Inflammatory macrophage (primary cell): ENCODE results near the gene CDC37L1.

Experiments used
- DNase-seq, 2 donors: peaks; one replicate each; pipeline ENCODE4 v3.0.0-alpha.2; 2020 to 2022

The CDC37L1 gene

DNA sequence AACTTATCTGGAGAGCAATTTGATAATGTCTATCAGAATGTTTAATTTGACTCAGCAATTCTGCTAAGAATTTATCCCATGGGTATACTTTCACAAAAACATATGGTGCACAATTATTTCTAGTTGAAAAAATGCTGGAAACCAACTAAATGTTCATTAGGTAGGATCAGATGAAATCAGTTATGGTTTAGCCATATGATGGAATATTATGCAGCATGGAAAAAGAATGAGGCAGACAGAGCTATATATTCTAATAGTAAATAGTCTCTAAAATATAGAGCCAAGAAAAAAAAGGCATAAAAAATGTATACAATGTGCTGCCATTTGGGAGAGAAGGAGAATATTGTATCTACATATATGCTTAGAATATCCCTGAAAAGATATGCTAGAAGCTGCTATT lies 9.5 kb upstream of the CDC37L1 start:
- DNase-seq = no peak

DNA sequence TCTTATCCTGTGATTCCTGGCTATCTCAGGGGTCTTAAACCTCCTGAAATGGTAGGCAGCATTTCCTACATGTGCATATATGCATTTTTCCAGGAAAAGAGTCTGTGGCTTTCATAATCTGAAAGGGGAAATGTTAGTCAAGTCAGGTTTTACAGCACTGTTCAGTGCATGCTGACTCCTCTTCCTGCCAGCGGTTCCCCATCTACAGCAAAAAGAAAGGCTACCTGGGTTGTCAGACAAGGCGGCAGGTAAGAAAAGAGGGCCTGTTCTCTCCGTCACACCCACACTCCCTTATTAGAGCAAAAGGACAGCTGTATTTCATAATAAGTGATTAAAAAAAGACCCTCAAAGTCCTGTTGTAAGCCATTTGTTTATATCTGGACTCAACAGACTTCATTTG lies 8.8 kb upstream of the CDC37L1 start:
- DNase-seq = no peak

DNA sequence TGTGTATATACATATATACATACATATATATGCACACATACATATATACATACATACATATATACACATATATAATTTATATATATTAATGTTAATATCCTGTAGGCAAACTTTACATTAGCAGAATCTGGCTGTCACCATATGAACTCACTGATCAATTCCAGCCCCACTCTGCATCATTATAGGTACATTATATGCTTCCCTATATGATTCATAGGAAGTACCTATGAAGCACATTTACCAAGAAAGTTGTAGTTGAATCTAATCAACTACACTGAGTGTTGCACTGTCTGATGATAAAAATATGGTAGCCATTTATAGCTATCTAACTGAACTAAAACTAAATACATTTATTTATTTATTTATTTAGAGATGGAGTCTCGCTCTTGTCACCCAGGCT lies 7.6 kb upstream of the CDC37L1 start:
- no peak for DNase-seq

DNA sequence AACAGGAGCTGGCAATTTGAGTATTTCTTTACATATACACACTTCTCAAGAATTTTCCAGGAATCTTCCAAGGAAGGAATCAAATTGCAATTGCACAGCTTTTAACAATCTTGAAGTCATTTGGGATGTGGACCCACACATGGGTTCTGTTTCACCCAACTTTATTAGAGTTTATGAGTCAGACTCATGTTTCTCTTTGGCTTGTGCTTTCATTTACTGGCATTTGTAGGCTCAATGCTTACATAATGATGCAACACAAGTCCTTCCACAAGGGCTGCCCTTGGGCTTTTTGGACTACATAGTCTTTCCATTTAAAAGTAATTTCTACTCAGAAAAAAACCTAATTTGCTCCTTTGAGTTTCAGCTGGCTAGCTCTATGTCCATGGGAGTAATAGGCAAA lies 4.6 kb upstream of the CDC37L1 start:
- DNase-seq = no peak

DNA sequence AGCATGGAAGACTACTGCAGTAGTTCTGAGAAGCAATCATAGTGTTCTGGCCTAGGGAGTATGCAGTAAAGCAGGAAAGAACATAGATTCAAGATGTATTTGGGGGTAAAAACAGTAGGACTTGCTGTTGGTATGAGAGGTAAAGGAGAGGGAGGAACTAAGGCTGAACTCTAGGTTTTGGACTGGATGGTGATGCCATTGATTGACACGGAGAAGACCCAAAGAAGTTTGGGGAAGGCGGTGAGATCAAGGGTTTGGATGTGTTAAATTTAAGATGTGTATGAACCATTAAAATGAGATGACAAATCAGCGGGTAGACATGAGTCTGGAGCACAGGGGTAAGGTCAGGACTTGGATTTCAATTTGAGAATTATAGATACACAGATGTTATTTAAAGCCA lies 2.0 kb upstream of the CDC37L1 start:
- no peak for DNase-seq

DNA sequence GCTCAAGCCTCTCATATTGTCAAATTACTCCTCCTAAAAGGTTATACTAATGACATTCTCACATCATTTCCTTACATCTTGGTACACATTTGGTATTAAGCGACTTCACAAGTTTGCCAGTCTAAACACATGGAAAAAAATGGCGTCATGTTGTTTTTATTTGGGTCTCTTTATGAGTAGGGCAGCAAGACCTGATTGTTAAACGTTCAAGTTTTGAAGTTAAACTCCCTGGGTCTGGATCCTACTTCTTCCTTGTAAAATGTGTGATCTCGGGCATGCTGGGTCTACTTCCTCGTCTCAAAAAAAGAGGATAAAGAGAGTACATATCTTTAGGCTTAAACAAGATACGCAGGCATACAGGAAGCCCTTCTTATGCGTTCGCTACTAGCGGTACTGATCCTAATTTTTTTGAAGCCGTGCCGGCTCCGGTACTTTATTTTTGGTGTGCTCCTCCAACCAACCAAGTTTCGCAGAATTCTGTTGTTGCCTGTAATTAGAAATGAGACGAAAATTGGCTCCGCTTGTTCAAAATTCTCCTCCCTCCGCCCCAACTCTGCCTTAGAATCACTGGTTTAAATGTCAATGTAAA lies 596 bp upstream of the CDC37L1 start:
- DNase-seq = peak; percentile 42 to 54

DNA sequence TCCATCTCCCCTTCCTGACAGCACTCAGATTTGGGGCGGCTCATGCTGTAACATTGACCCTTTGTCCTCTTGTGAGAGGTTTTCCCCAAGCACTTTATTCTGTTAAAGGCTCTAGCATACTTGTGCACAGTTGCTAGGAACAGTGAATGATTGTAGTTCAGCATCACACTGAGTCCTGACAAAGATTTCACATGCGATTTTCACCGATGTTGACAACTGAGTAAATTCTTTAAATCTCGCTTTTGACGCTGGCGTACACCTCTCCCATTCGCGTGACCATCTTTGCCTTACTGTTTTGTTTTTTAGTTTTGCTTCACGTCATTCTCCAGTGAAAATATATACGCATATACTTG lies 780 bp downstream of the CDC37L1 start:
- DNase-seq = no peak

DNA sequence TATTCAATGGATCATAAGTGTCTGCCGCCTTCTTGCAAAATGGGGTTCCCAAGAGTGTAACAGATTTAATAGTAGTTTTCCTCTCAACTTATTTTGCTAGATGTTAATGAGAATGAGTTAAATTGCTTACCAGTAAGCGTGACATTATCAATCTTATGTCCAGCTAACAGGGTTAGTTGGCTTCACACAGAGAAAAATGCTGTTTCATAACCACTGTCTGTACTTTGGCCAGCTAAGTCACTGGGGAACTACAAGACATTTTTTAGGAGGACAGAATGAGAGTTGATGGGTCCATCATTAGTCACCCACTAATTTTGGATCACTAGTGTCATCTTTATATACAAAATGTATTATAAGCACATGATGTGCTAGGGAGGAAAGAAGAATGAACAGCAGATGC lies 1.4 kb downstream of the CDC37L1 start:
- peak; percentile 47 to 56 for DNase-seq

DNA sequence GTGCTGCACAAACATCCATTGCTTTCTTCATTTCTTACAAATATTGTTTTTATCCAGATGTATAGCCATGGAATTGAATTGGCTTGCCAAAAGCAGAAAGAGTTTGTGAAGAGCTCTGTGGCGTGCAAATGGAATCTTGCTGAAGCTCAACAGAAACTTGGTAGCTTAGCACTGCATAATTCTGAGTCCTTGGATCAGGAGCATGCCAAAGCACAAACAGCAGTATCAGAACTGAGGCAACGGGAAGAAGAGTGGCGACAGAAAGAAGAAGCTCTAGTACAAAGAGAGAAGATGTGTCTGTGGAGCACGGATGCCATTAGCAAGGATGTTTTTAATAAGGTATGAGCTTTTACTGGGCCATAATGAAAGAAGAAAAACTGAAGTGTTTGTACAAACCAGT lies 5.5 kb downstream of the CDC37L1 start:
- no peak for DNase-seq

DNA sequence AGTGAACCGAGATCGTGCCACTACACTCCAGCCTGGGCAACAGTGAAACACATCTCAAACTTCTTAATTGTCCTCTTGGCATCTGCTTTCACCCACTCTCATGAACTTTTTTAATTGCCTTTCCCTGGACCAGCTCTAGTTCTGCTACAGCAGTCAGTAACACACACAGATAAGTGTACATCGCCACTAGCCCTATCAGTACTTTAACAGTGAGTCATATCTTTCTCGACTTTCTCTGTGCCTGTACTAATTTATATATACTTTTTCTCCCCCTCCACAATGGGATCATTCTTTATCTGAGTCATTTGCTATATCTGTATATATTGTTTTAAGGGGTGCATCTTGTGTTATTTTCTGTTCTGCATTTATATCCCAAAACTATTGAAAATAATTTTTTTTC lies 6.7 kb downstream of the CDC37L1 start:
- DNase-seq = no peak

DNA sequence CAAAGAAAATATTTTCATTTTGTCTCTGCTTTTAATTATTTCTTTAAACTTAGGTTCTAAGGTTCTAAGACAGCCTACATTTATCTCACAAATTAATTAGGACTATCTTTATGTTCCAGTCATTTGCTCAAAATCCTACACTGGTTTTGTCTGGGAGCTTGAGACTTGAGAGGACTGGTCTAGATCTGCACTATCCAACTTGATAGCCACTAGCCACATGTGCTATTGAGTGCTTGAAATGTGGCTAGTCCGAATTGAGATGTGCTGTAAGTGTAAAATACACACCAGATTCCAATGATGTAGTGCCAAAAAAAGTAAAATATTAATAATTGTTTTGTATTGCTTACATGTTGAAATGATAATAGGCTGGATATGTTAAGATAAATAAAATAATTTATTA lies 7.2 kb downstream of the CDC37L1 start:
- DNase-seq = no peak

DNA sequence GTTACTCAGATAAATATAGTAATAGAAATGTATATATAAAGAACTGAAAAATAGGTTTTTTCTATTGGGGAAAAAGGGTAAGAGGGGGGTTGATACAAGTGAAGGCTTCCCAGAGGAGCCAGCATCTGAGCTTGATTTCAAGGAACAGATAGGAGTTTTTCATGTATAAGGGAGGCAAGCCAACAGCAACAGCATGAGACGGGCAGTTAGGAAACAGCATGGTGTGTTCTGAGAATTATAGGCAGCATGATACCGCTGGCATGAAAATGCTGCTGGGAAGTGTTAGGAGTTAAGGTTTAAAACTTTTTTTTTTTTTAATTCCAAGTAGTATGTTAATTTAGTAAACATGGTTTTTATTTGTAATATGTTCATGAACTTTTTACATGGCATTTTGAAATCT lies 9.7 kb downstream of the CDC37L1 start:
- DNase-seq = no peak

DNA sequence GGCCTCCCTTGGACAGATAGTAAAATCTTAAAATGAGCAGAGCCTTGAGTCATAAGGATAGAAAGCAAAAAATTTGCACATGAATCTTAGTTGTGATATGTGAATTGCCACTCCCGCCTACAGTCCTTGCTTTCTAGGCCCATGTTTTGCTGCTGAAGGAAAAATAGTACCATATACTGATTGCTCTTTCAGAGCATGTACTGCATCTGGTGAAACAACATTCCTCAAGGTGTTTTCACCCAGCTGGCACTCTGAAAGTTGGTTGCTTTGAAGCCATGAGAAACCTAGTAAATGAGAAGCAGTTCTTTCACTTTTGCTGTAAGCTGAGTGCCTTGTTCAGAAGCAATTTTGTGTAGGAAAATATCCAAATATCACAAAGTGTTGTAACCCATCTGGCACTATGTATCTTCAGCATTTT lies 10.3 kb downstream of the CDC37L1 start:
- no peak for DNase-seq

DNA sequence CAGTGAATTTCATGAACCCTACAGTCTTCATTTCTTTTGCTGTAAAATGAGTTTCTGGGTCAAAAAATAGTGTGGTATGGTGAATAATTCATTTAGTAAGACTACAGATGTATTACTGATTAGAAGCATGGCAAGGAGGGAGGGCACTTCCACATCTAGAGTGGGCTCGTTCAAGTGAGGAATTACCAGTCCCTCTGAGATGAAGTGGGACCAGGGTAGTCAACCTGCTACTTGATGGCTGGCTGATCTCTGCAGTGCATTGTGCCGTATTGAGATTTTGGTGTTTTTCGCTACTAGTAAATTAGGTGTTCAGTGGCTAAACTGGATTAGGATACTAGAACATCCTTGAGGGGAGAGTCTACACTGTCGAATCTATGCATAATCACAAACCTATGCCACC lies 10.8 kb downstream of the CDC37L1 start:
- DNase-seq = no peak

DNA sequence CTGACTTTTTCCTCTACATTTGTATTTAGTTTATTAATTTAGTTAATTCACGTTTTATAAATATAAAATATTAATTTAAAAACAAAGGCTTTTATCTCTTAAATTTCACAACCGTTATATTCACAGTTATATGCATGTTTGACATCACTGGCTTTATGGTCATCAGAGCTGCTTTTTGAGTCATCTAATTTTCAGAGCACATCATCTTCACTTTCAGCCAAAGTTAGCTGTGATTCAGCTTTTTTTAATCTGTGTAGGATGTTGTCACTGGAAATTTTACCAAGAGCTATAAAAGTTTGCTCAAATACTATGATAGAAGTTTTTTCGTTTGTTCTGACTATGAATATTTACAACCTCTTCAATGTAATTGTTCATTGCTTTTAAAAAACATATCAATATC lies 12.4 kb downstream of the CDC37L1 start:
- DNase-seq = no peak

DNA sequence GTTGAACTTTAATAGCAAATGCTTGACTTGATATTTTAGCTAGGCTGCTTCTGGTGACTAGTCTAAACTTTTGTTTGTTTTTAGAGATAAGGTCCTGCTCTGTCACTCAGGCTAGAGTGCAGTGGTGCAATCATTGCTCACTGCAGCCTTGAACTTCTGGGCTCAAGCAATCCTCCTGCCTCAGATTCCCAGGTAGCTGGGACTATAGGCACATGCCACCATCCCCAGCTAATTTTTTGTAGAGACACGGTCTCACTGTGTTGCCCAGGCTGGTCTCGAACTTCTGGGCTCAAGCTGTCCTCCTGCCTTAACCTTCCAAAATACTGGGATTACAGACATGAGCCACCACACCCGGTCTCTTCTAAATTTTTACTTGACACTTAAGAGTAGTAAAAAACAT lies 20.7 kb downstream of the CDC37L1 start:
- DNase-seq = no peak

DNA sequence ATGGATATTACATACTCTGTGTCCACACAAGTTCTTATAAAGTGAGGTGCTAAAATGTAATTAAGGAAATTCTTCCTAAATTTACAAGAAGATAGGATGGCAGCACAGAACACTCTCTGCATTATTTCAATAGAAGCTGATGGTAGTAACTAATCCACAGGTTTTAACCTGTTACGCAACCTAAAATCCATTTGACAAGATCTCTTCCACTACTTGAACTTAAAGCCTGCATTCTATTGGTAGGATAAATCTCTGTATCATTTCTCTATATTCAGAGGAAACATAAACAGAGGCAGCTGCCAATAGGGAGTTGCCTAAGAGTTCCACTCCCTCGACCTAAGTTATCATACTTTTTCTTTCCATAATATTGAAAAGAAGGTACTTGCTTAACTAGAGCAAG lies 21.6 kb downstream of the CDC37L1 start:
- DNase-seq = no peak

DNA sequence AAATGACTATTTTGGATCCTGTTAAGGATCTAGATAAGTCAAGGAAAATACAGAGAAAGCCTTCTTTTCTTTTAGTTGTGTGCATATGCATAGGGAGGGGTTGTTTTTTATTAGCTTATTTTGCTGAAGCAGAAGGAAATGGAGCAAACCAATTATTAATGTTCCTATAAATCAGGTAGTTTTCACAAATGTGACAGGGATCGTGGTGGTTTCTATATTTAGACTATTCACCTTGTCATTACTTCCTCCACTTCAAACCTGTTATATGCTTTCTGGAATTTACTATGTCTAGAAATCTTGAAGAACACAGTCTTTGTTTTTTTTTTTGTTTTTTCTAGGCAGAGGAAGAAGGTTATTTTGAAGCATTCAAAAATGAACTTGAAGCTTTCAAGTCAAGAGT lies 22.2 kb downstream of the CDC37L1 start:
- DNase-seq = no peak

DNA sequence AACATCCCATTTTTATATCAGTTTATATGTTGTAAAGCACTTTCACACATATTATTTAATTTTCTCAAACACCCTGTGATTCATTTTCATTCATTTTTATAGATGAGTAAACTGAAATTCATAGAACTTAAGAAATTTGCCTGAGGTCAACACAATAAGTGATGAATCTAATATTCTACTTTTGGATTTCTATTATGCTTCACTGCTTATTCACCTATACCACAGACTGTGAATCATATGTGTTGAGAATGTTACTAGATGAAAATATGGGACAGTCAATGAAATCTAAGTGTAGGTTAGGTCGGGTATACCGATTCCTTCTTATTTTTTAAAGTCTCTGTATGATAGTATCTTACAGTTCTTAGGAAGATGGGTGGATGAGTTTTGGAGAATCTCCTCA lies 24.8 kb downstream of the CDC37L1 start:
- no peak for DNase-seq

DNA sequence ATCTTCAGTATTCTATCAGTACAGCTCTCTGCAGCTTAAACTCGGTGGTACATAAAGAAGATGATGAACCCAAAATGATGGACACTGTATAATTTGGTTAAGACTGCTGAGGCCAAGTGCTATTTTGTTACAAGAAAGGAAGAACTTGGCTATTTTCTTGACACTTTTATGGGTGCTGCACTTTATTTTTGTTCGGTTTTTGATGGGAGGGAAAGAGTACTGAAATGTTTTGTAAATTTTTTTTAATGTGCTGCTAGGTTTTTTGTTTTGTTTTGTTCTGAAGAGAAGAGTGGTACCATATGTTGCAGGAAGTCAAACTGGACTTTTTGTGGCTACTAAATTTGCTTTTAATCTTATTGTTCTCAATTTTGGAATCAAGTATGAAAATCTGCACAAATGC lies 26.7 kb downstream of the CDC37L1 start:
- DNase-seq = no peak

DNA sequence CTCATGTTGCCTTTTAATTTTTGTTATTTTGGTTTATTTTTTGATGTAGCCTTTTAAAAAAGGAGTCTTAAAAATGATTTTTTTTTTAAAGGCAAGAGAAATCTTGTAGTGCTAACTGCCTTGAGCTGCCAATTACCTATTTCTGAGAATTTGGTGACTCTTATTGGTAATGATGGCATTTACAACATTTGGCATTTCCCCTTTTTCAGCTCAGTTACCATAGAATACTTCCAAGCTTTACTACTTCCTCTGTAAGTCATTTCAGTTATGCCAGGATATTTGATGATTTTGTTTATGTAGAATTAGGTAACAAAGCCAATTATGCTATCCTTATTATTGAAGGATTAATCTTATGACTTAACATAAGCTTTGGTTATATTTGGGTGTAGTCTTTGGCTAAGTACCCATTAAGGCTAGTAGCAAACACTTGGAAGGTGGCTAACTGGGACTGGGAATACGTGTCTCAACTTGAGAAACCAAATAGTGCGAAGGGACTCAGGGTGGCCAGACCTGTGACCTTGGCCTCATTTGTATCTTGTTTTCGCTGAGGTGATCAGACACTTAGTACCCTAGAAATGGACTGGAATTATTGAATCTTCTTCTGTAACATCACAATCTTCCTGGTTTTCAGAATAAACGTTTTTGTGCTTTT lies 27.7 kb downstream of the CDC37L1 start:
- DNase-seq = peak; percentile 6 to 62

DNA sequence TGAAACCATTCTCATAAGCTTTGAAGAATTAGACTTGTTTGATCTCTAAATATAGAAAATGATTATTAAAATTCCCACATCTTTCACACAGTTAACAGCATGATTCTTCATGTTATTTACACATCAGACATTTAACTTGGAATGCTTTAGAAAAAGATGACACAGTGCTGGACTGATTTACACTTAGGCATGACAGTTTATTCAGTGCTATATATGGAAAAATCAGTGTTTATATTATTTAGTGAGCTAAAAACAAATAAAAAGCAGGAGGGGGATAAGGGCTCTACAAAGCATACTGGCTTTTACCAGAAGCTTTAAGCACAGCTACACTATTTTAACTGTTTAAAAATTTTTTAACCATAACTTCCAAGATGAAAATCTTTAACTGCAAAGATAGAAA lies 30.0 kb downstream of the CDC37L1 start:
- DNase-seq = no peak

DNA sequence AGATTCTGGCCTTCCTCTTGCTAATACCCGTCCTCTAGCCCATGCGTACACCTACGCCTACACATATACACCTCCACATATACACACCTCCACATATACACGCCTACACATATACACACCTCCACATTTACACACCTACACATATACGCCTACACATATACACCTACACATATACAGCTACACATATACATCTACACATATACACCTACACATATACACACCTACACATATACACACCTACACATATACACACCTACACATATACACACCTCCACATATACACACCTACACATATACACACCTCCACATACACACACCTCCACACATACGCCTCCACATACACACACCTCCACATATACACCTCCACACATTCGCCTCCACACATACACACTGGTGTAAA lies 34.5 kb downstream of the CDC37L1 start:
- peak; percentile 12 to 41 for DNase-seq

DNA sequence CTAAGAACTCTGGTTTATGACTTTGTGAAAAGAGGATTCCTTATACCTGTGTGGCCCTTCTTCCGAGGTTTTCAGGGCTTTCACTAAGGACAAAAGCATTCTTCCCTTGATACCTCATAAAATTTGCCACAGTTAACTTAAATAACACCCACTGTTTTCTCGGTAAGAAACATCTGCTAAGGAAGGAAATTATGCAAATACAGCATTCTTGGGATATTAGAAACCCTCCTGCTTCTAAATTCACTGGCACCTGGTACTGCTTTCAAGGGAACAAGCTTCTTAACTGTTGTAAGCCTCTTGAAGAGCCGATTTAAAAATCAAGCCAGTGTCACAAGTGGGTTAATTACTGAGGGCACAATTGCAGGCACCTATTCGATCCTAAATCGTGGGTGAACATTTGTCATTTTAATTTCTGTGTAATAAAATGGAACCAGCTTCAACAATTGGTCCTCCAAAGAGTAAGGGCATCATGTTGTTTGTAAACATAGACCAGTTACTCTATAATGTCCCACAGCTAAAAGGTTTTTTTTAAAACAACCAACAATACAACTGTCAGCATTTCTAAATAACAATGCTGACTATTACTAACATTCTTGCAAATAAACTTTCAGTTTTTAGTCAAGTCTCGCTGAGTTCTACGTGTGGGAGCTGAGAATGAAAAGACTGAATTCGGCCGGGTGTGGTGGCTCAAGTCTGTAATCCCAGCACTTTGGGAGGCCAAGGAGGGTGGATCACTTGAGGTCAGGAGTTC lies 35.1 kb downstream of the CDC37L1 start:
- DNase-seq = peak in 1 of 2 donors; percentile 11
